Measurements from ENCODE around the gene PVALEF. TPM values are rescaled to one million over a fixed set of nuclear protein-coding genes. Genes with fewer than 3 reads are reported as not detected.
A peak's percentile ranks its signal among the peaks of the same experiment; 100 is the strongest.

Gene PVALEF
- total and polyA plus RNA-seq, 2 of the 13 experiments (the other 11 are each of a cell fraction or from before 2014, with no cell fraction given) = 0.18 TPM

GRCh38 chr17:81194941-81195901, 29.9 kb downstream of the PVALEF start:
- Histone ChIP-seq H3K9me3 (ENCODE audit: low read length) (no peaks in the 10 kb centered on the region), H3K79me2 (ENCODE audit: insufficient read depth, low read length) (no peaks in the 10 kb centered on the region), H3K27ac (ENCODE audit: extremely low read length, insufficient read depth, low read length) (no peak overlapping the region), H3K4me3 (replicated peaks in 1 of 3; ENCODE audit: insufficient read depth in 1 of 3, low read depth in 2 of 3, low read length in 3 of 3) (no peak overlapping the region), H3K36me3 (replicated peaks in 1 of 2; ENCODE audit: control insufficient read depth in 1 of 2, insufficient read depth in 2 of 2, low read length in 2 of 2) (peaks cover 12 to 30% of the 10 kb centered on the region in 2 experiments; a peak in 4 of 5 replicates), H4K20me1 (ENCODE audit: insufficient read depth, low read length) (no peaks in the 10 kb centered on the region), H3K9ac (ENCODE audit: insufficient read depth, low read depth, low read length) (no peak overlapping the region), H3K4me2 (ENCODE audit: low read depth, low read length) (no peak overlapping the region), H2AFZ (ENCODE audit: low read length) (no peak overlapping the region), H3K27me3 (ENCODE audit: control insufficient read depth in 1 of 2, insufficient read depth in 2 of 2, low read length in 2 of 2) (no peaks in the 10 kb centered on the region), H3K4me1 (ENCODE audit: insufficient read depth, low read length) (no peaks in the 10 kb centered on the region)
- intact Hi-C loops (cut with micrococcal nuclease; ENCODE audit: unreplicated experiment) = no loop called here
- POLR2A ChIA-PET = no interaction called here
- DNase-seq (ENCODE audit: low spot score) = no peak
- in situ Hi-C loops (cut with HindIII; ENCODE audit: extremely low pct_ligation_motif_present, low pct_unique_long_range_greater_than_20kb) = loop anchor here (5.0 kb wide), 1 partner anchor 53 kb away; no protein-coding TSS in a partner anchor
- no peak for ATAC-seq
- 95% methylated on average over 33 of the region's 37 CpGs for WGBS (ENCODE audit: low lambda C conversion rate)
- no TSS peak for BruUV-seq (replicated peaks)
- TF ChIP-seq ARID4A (CRISPR knock-in tag; IDR thresholded peaks at IDR 0.05; ENCODE audit: borderline replicate concordance) = no peak
- TF ChIP-seq ZNF256 (CRISPR knock-in tag; conservative IDR thresholded peaks at IDR 0.05) = no peak
- no peak for TF ChIP-seq CEBPZ (IDR thresholded peaks at IDR 0.05; ENCODE audit: low read length)
- peak; percentile 4 for TF ChIP-seq AGO2 (optimal IDR thresholded peaks at IDR 0.05; ENCODE audit: low read depth, low read length)
- no peak for TF ChIP-seq SATB2 (CRISPR knock-in tag; IDR thresholded peaks at IDR 0.05)
- no peak for TF ChIP-seq ZNF879 (CRISPR knock-in tag; IDR thresholded peaks at IDR 0.05)
- no peak for TF ChIP-seq ZNF329 (CRISPR knock-in tag; IDR thresholded peaks at IDR 0.05; ENCODE audit: low read depth)
- TF ChIP-seq AGO1 (IDR thresholded peaks at IDR 0.05; ENCODE audit: low read depth, low read length, poor library complexity, severe bottlenecking) = no peak
- CTCF ChIA-PET (ENCODE audit: low intra/inter-chr PET ratio, low total read pairs) = no interaction called here
- FAIRE-seq = no peak
